HG02943 (cell line): Measurements from ENCODE around the gene UBE2U.
"Not testable (repeated sequence)": the region's sequence is repeated elsewhere in the genome, so short reads cannot be mapped to it uniquely, and the experiment has no call there.

Source experiments
- ATAC-seq: cut with Tn5 transposase; IDR thresholded peaks from one replicate; pipeline ENCODE4 v1.9.1; 2021; ENCODE audit warnings: mild to moderate bottlenecking, low read depth, moderate library complexity; ENCODE audit not compliant: unreplicated experiment

The UBE2U gene

GRCh38 chr1:64235910-64236309 is 32.5 kb downstream of the UBE2U start:
- no peak for ATAC-seq

- no peak for ATAC-seq
Measured at GRCh38 chr1:64236541-64236954, 33.1 kb downstream of the UBE2U start.

- not testable (repeated sequence) for ATAC-seq
Measured at GRCh38 chr1:64239519-64239918, 36.1 kb downstream of the UBE2U start.

GRCh38 chr1:64240206-64240605 is 36.8 kb downstream of the UBE2U start:
- no peak for ATAC-seq

GRCh38 chr1:64241069-64241468 is 37.6 kb downstream of the UBE2U start:
- ATAC-seq: no peak

- ATAC-seq: no peak
Measured at GRCh38 chr1:64242895-64243756, 39.7 kb downstream of the UBE2U start.

- ATAC-seq: no peak
Measured at GRCh38 chr1:64243757-64244080, 40.3 kb downstream of the UBE2U start.

- no peak for ATAC-seq
Measured at GRCh38 chr1:64245495-64245894, 42.1 kb downstream of the UBE2U start.

GRCh38 chr1:64246294-64246917 is 43.0 kb downstream of the UBE2U start:
- ATAC-seq: no peak

GRCh38 chr1:64248065-64248464 is 44.6 kb downstream of the UBE2U start:
- no peak for ATAC-seq

- ATAC-seq: not testable (repeated sequence)
Measured at GRCh38 chr1:64250472-64250871, 47.0 kb downstream of the UBE2U start.

- ATAC-seq: no peak
Measured at GRCh38 chr1:64251971-64252370, 48.5 kb downstream of the UBE2U start.

GRCh38 chr1:64257233-64257632 is 53.8 kb downstream of the UBE2U start:
- ATAC-seq: not testable (repeated sequence)

GRCh38 chr1:64258444-64258843 is 55.0 kb downstream of the UBE2U start:
- ATAC-seq: not testable (repeated sequence)

- ATAC-seq: no peak
Measured at GRCh38 chr1:64263335-64263734, 59.9 kb downstream of the UBE2U start.

GRCh38 chr1:64263856-64264255 is 60.4 kb downstream of the UBE2U start:
- no peak for ATAC-seq

GRCh38 chr1:64265141-64265540 is 61.7 kb downstream of the UBE2U start:
- no peak for ATAC-seq

- no peak for ATAC-seq
Measured at GRCh38 chr1:64266991-64267390, 63.6 kb downstream of the UBE2U start.

GRCh38 chr1:64268653-64269557 is 65.5 kb downstream of the UBE2U start:
- ATAC-seq: peak; percentile 63

- ATAC-seq: no peak
Measured at GRCh38 chr1:64269558-64269884, 66.1 kb downstream of the UBE2U start.

- no peak for ATAC-seq
Measured at GRCh38 chr1:64280001-64280400, 76.6 kb downstream of the UBE2U start.
